ENCODE measurements around the gene KYNU.
"Not testable (repeated sequence)": the region's sequence is repeated elsewhere in the genome, so short reads cannot be mapped to it uniquely, and the experiment has no call there.

KYNU gene

GRCh38 chr2:143081616-143082015, 204.2 kb downstream of the KYNU start:
- TF ChIP-seq CTCF (IDR thresholded peaks at IDR 0.05; ENCODE audit: control extremely low read depth, extremely low read depth, low read depth, missing control alignments) = no peak
- POLR2A ChIA-PET = no interaction called here
- CTCF ChIA-PET = interaction anchor here (1.7 to 2.2 kb wide), 2 partner anchors 15 to 19 kb away, joined by 3 to 6 read pairs; no protein-coding TSS in a partner anchor
- no peak for DNase-seq (ENCODE audit: extremely low spot score)

- POLR2A ChIA-PET = no interaction called here
These were observed 206.2 kb downstream of the KYNU start for GRCh38 chr2:143083636-143084035.

GRCh38 chr2:143084462-143084861, 207.0 kb downstream of the KYNU start:
- ChIA-PET CTCF (interaction anchor here (1.0 to 1.7 kb wide), 2 partner anchors 26 to 212 kb away, joined by 3 to 5 read pairs; no protein-coding TSS in a partner anchor), POLR2A (no interaction called here)
- no peak for DNase-seq (ENCODE audit: extremely low spot score)
- no peak for TF ChIP-seq CTCF (IDR thresholded peaks at IDR 0.05; ENCODE audit: control extremely low read depth, extremely low read depth, low read depth, missing control alignments)

More at GRCh38 chr2:143083636-143084035, 206.2 kb downstream of the KYNU start:
- TF ChIP-seq CTCF (IDR thresholded peaks at IDR 0.05; ENCODE audit: control extremely low read depth, extremely low read depth, low read depth, missing control alignments) = no peak
- no peak for DNase-seq (ENCODE audit: extremely low spot score)
- CTCF ChIA-PET = interaction anchor here (1.1 kb wide), 1 partner anchor 13 kb away, joined by 4 read pairs; no protein-coding TSS in a partner anchor

- ChIA-PET POLR2A (no interaction called here), CTCF (interaction anchor here (1.0 to 1.7 kb wide), 4 partner anchors 9 to 26 kb away, joined by 3 to 5 read pairs (median 4); no protein-coding TSS in a partner anchor)
- no peak for TF ChIP-seq CTCF (IDR thresholded peaks at IDR 0.05; ENCODE audit: control extremely low read depth, extremely low read depth, low read depth, missing control alignments)
- no peak for DNase-seq (ENCODE audit: extremely low spot score)
These were observed 207.8 kb downstream of the KYNU start for GRCh38 chr2:143085125-143085784.

GRCh38 chr2:143087033-143087432, 209.6 kb downstream of the KYNU start:
- ChIA-PET CTCF (interaction anchor here (1.4 kb wide), 3 partner anchors 10 to 41 kb away, joined by 3 to 7 read pairs (median 4); no protein-coding TSS in a partner anchor), POLR2A (no interaction called here)
- no peak for DNase-seq (ENCODE audit: extremely low spot score)
- no peak for TF ChIP-seq CTCF (IDR thresholded peaks at IDR 0.05; ENCODE audit: control extremely low read depth, extremely low read depth, low read depth, missing control alignments)

- DNase-seq (ENCODE audit: extremely low spot score) = no peak
- ChIA-PET CTCF (interaction anchor here (1.1 to 3.3 kb wide), 3 partner anchors 11 to 40 kb away, joined by 3 to 11 read pairs (median 3); no protein-coding TSS in a partner anchor), POLR2A (no interaction called here)
- TF ChIP-seq CTCF (IDR thresholded peaks at IDR 0.05; ENCODE audit: control extremely low read depth, extremely low read depth, low read depth, missing control alignments) = no peak
These were observed 210.9 kb downstream of the KYNU start for GRCh38 chr2:143088388-143088787.

GRCh38 chr2:143089520-143089919, 212.1 kb downstream of the KYNU start:
- POLR2A ChIA-PET; DNase-seq (ENCODE audit: extremely low spot score): not testable (repeated sequence)
- CTCF ChIA-PET = interaction anchor here (1.0 to 3.3 kb wide), 3 partner anchors 10 to 55 kb away, joined by 3 to 11 read pairs (median 3); no protein-coding TSS in a partner anchor
